ENCODE results near the gene PTOV1.

The PTOV1 gene

DNA sequence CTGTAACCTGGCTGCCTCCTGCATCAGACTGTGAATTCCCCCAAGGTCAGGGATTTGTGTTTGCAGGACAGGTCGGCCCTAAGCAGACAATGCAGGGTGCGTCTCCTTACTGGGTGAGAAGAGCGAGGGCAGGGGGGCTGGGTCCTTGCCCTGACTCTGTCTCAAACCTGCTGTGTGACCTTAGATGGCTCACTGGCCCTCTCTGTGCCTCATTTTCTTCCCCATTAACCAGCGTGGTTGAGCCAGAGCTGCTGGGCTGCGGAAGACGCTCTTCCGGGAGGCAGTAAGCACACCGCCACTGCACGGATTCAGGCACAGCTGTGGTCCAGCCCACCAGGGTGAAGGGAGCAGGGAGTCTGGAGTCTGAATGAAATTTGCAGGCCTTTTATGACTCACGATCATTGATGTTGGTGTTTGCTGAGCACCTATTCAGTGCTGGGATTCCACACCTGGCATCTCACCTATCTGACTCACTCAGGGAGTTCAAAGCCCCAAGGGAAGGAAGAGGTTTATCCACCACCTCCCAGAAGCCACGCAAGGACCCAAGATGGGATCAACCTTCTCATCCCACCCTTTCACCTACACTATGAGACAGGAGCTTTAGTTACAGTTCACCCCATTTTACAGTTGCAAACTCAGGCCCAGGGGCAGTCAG is 23.7 kb downstream of the PTOV1 start:
- in situ Hi-C loops (cut with MboI; ENCODE audit: low pct_unique_long_range_greater_than_20kb, low sequenced_read_pairs, unreplicated experiment) = no loop called here
- no peak for DNase-seq (ENCODE audit: low spot score)
- TF ChIP-seq, protein P1, sequence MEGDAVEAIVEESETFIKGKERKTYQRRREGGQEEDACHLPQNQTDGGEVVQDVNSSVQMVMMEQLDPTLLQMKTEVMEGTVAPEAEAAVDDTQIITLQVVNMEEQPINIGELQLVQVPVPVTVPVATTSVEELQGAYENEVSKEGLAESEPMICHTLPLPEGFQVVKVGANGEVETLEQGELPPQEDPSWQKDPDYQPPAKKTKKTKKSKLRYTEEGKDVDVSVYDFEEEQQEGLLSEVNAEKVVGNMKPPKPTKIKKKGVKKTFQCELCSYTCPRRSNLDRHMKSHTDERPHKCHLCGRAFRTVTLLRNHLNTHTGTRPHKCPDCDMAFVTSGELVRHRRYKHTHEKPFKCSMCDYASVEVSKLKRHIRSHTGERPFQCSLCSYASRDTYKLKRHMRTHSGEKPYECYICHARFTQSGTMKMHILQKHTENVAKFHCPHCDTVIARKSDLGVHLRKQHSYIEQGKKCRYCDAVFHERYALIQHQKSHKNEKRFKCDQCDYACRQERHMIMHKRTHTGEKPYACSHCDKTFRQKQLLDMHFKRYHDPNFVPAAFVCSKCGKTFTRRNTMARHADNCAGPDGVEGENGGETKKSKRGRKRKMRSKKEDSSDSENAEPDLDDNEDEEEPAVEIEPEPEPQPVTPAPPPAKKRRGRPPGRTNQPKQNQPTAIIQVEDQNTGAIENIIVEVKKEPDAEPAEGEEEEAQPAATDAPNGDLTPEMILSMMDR (IDR thresholded peaks at IDR 0.05; ENCODE audit: extremely low read depth, insufficient read depth, missing control alignments) = no peak

DNA sequence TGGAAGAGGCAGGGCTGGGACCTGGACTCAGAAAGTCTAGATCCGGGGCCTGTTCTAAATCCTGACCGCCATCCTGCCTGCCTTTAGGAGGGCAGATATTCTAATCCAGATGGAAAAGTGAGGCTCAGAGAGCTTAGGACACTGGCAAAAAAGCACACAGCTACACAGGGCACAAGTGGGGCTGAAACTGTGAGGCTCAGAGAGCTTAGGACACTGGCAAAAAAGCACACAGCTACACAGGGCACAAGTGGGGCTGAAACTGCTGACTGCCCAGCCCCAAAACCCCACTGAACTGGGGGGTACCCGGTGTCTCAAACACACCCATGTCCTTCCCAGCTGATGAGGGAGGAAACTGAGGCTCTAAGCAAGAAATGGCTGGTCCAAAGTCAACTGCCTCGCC is 24.2 kb downstream of the PTOV1 start:
- TF ChIP-seq, protein P1 (IDR thresholded peaks at IDR 0.05; ENCODE audit: extremely low read depth, insufficient read depth, missing control alignments) = no peak
- in situ Hi-C loops (cut with MboI; ENCODE audit: low pct_unique_long_range_greater_than_20kb, low sequenced_read_pairs, unreplicated experiment) = no loop called here
- DNase-seq (ENCODE audit: low spot score) = no peak

DNA sequence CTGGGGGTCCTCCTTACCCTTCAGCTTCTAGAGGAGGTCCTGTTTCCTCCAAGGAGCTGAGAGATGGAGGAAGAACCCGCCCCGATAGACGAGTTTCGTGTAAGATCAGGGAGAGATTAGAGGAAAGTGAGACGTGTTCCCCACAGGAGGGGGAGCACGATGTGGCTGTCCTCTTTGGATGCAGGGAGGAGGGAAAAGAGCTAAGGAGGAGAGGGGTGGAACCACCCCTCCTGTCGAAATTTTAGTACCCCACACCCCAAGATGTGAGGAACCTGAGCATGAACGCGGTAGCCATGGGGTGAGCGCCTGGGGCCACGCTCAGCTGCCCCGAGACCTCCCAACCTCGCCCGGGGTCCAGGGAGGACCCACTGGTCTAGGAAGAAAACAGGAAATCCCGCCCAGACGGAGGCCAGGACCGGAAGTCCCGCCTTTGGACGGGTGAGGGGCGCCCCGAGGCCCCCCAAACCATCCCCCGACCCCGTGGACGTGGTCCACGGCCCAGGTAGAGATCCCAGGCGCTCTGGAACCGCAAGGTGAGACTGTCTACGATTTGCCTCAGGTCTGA is 25.0 kb downstream of the PTOV1 start:
- no peak for DNase-seq (ENCODE audit: low spot score)
- TF ChIP-seq, protein P1 (IDR thresholded peaks at IDR 0.05; ENCODE audit: extremely low read depth, insufficient read depth, missing control alignments) = no peak
- in situ Hi-C loops (cut with MboI; ENCODE audit: low pct_unique_long_range_greater_than_20kb, low sequenced_read_pairs, unreplicated experiment) = no loop called here

DNA sequence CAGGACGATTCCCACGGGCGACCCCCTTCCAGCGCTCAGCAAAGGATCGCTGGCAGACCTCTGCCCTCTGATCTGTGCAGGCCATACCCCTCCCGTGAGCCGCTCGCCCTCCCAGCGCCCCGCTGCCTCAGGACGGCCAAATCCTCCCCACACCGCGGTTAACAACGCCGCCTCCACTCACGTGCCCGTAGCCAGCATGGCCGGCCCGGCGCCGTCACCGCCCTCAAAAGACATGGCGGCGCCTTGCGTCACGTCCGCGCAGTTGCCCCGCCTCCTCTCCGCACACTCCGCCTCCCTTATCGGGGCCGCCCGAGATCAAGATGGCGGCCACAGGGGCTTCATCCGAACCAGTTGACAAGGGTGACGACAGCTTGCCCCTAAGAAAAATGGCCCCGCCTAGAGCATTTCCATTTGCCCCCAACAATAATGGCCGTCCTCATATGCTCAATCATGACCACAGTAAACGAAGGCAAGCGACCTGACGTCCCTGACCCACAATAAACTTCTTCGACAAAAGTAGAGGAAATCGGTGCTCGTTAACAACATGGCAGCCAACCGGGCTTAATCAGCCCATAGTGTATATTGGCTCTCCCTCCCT is 25.6 kb downstream of the PTOV1 start:
- in situ Hi-C loops (cut with MboI; ENCODE audit: low pct_unique_long_range_greater_than_20kb, low sequenced_read_pairs, unreplicated experiment) = no loop called here
- TF ChIP-seq, protein P1 (IDR thresholded peaks at IDR 0.05; ENCODE audit: extremely low read depth, insufficient read depth, missing control alignments) = no peak

DNA sequence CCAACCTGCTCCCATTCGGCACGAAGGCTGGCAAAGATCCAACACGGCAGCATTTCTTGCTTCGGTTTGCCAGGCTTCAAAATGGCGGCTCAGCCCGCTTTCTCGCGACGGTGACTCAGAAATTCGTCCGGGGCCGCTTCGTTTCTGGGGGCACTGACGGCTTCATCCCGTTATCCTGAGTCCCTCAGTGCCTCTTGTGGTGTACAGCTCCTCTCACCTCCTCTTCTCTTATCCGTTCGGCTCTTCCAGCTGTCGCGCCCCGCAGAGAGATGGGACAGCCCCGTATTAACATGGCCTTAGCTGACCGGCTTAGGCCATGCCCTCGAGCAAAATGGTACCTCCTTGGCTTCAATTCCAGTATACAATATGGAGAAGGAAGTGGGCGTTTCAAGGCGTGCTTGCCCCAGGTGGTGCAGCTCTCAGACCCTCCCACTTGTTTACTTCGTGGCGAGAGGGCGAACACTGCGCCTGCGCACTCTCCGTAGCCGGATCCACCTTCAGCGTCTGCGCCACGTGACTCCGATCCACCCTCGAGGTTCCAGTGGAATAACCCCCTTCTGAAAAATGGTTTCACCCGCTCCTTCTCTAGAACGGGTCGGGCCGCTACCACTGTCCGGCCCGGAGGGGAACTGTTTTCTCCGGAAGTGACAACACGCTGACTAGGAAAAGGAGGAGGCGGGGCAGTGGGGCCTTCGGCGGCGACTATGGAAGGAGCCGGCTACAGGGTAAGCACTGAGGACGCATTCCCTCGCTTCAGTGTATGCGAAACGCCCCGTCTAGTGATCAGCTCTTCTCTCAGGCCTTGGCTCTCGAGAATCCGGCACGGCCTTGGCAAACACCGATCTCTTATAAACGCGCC is 26.3 kb downstream of the PTOV1 start, which contains the start of the genes AKT1S1 and TBC1D17:
TSS of gene AKT1S1 (minus strand) at position 336 of the 859 bp plus-strand sequence. CDS start 4,060 bp downstream, outside the sequence.
TSS of gene TBC1D17 (plus strand) at position 683 of the 859 bp plus-strand sequence. CDS start at position 705, 22 bp downstream.
- peak; percentile 97 for DNase-seq (ENCODE audit: low spot score)
- in situ Hi-C loops (cut with MboI; ENCODE audit: low pct_unique_long_range_greater_than_20kb, low sequenced_read_pairs, unreplicated experiment) = no loop called here
- TF ChIP-seq, protein P1 (IDR thresholded peaks at IDR 0.05; ENCODE audit: extremely low read depth, insufficient read depth, missing control alignments) = no peak

More for the DNA sequence above, 25.6 kb downstream of the PTOV1 start:
- DNase-seq (ENCODE audit: low spot score) = peak; percentile 88
